NCI-H82 (cell line): ENCODE measurements around the gene TMEM87B.
A peak's percentile ranks its signal among the peaks of the same experiment; 100 is the strongest.
"Not testable (repeated sequence)": the region's sequence is repeated elsewhere in the genome, so short reads cannot be mapped to it uniquely, and the experiment has no call there.

ENCODE experiments used
- DNase-seq: peaks from one replicate; lab custom pipeline; 2025; lab: John Stamatoyannopoulos, UW

TMEM87B gene

GRCh38 chr2:112065966-112066365 lies 10.9 kb downstream of the TMEM87B start:
- no peak for DNase-seq

DNA sequence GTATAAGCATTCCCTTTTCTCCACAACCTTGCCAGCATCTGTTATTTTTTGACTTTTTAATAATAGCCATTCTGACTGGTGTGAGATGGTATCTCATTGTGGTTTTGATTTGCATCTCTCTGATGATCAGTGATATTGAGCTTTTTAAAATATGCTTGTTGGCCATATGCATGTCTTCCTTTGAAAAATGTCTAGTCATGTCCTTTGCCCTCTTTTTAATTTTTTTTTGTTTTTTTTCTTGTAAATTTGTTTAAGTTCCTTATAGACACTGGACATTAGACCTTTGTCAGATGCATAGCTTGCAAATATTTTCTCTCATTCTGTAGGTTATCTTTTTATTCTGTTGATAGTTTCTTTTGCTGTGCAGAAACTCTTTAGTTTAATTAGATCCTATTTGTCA lies 14.7 kb downstream of the TMEM87B start:
- DNase-seq = not testable (repeated sequence)

DNA sequence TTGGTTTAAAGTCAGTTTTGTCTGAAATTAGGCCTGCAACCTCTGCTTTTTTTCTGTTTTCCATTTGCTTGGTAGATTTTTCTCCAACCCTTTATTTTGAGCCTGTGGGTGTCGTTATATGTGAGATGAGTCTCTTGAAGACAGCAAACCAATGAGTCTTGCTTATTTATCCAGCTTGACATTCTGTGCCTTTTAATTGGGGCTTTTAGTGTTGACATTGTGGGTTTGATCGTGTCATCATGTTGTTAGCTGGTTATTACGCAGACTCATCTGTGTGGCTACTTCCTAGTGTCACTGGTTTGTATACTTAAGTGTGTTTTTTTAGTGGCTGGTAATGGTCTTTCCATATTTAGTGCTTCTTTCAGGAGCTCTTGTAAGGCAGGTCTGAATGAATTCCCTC lies 18.8 kb downstream of the TMEM87B start:
- no peak for DNase-seq

- DNase-seq = no peak
Measured at GRCh38 chr2:112074506-112074905, 19.4 kb downstream of the TMEM87B start.

DNA sequence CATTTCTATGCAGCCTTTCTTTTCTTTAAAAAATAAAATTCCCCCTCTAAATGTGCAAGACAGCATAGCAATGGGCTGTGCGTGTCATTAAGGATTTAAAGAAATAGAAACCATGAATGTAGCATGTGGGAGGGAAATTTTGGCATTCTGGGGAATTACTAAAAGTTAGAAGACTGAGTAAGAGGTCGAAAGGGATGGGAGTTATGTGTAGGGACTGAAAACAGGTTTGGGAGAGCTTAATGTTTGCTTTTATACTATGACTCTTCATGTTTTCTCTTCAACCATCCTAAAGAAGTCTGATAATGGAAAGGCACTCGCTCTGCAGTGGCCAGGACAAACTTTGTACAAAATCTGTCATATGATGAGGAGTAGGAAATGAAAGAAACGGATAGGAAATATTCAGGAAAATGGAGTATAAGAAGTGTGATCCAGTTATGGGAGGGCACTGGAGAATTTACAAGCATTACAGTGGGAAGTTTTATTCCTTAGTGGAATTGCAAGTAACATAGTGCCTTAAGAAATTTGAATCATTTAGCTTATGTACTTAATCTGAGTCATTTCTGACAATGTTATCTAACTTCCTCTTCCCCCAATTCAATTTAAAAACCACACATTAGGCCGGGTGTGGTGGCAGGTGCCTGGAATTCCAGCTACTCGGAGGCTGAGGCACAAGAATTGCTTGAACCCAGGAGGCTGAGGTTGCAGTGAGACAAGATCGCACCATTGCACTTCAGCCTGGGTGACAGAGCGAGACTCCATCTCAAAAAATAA lies 20.6 kb downstream of the TMEM87B start:
- DNase-seq = no peak

DNA sequence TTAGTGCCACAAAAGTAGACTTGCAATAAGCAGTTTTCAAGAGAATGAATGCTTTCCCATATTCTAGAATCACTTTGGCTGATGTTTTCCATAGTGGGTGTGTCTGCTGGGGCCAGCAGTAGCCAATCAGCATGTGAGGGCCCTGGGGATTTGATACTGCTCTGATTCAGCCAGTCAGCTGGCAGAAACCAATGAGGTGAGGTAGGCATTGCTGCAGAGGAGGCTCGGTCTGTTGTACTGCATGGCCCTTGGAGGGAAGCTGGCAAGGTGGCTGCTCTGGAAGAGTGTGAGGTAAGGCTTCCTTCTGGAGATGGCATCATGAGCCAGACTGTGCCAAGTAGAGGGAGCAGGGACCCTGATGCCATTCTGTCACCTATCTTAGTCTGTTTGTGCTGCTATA lies 22.7 kb downstream of the TMEM87B start:
- peak; percentile 15 for DNase-seq

- DNase-seq = no peak
Measured at GRCh38 chr2:112081262-112081661, 26.2 kb downstream of the TMEM87B start.

GRCh38 chr2:112084689-112085374 lies 29.8 kb downstream of the TMEM87B start:
- DNase-seq = no peak

GRCh38 chr2:112085375-112085730 lies 30.3 kb downstream of the TMEM87B start:
- no peak for DNase-seq

DNA sequence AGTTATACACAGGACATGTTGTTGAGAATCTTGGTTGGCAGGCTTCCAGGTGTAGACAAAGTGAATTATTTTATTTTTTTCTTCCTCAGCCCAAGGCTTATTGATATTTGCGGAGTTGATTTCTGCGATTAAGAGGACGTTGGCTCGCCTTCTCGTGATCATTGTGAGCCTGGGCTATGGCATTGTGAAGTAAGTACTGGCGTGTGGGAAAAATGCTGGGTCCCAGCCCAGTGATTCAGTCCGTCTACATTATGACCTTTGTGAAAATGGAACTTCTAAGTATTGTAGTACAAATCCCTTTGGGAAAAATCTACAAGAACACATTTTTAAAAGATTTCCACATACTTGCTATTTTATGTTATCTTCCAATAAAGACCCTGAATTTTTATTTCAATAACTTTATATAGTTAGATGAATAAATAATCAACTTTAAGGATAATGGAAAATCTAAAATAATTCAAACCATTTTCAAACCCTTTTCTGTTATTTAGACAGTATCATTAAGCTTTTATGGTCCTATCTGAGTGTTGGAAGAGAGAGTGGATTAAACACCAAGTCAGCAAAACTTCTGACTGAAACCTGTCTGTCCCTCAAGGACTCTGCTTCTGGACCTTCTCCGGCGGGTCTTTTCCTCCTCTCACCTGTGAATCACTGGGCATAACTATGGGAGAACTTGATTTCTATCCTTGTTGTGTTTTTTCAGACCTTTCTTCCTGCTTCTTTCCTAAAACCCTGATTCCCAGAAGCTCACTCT lies 31.0 kb downstream of the TMEM87B start:
- DNase-seq = no peak

GRCh38 chr2:112087346-112088020 lies 32.4 kb downstream of the TMEM87B start:
- no peak for DNase-seq

- no peak for DNase-seq
Measured at GRCh38 chr2:112089375-112089774, 34.3 kb downstream of the TMEM87B start.

DNA sequence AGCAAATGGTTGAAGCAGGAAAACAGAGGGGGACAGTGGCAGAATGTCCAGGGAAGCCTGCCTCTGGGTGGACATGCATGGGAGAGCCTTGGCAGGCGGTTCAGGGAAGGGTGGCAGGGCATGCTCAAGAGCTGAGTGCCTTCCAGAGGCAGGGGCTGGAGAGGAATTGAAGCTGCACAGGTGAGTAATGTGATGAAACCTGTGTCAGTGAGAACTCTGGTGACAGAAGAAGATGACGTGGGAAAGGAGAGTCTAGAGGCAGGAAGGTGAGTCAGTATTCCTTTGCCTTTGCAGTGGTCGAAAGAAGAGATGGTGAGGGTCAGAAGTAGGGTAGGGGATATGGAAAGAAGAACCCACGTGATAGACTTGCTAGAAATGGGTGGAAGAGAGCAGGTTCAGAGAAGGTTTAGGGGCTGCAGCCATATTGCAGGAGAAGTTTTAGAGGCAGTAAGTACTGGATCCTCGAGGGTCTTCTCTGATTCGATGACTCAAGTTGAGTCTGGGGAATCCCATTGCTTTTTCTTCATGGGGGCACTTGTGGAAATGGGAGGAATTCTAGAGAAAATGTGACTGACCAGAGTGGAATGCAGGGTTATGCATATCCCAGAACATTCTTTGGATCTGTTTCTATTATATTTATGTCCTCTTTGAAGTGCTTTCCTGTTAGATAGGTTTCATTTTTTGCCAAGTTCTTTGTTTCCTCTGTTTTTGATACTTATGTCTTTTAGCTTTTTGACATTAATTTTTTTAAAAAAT lies 37.4 kb downstream of the TMEM87B start:
- DNase-seq = no peak

DNA sequence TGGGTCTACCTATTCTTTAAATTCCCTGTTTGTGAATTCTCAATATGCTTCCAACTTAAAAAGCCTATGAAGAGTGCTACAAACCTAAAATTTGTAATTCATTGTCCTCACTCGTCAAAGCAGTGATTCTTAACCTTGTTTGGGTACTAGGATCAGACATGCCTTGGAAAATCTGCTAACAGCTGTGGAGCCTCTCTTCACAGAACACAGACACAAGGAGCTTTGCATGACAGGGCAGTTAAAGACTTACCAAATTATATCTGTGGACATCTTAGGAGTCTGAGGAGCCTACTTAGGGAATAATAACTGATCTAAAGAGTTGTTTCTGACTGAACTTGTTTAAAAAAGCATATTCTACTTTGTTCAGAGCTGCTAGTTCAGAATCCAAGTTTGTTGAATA lies 38.1 kb downstream of the TMEM87B start:
- peak; percentile 49 for DNase-seq

DNA sequence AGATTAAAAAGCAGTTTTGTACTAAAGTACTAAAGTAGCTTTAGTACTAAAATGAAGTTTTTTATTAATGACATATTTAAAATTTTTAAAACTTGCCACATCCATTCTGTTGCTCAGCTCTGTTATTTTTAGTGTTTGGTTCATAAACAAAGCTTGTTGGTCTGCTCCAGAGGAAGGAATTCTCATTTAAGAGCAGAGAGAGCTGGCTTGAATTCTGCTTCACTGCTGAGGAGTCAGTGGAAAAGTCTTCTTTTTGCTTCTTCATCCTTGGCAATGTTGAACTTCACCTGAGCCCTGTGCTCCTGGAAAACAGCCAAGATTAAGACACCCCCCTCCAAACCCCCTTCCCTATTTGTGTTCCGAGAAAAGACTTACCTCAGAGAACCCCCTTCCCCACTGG lies 40.6 kb downstream of the TMEM87B start:
- DNase-seq = no peak

DNA sequence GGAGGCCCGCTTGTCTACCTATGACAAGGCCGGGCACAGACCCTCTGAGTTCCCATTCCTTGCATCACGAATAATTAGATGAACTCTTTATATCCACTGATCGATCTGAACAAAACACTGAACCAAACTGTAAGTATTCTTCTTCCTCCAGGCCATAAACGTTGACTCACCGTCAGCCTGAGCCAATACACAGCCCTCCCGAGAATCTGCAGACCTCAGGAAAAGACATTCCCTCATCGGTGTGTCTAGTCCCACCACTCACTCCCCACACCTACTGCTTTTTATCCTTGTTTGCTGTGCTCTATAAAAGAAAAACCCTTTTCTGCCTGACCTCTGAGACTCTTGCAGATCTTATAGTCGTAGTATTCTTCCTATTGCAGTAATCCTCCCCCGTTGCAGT lies 41.0 kb downstream of the TMEM87B start:
- no peak for DNase-seq

GRCh38 chr2:112108178-112108832 lies 53.2 kb downstream of the TMEM87B start:
- no peak for DNase-seq

GRCh38 chr2:112109278-112109677 lies 54.2 kb downstream of the TMEM87B start:
- DNase-seq = no peak

DNA sequence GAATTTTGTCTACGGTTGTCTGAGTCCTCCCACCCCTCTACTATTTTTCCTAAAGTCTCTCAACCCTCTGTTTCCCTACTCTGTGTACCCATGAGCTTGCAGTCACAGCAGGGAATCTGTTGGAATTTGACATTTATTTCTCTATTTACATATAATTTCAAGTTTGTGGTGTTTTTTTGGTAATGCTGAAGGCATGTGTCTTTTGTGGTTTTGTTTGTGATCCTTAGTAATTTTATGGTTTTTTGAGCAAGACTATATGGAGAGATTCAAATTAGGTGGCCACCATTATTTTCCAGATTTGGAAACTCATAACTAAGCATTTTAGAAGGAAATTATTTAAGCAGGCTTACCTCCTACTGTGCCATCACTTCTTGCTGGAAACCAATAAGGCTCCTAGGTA lies 55.9 kb downstream of the TMEM87B start:
- DNase-seq = no peak

- not testable (repeated sequence) for DNase-seq
Measured at GRCh38 chr2:112113354-112113753, 58.3 kb downstream of the TMEM87B start.

GRCh38 chr2:112118148-112118547 lies 63.1 kb downstream of the TMEM87B start:
- peak; percentile 32 for DNase-seq
